Activated CD4-positive, alpha-beta T cell treated with anti-CD3 and anti-CD28 coated beads, Interleukin-2, amount 50 U/mL, for 1 hour (primary cell): ENCODE measurements around the gene SPATA2L.
"Not testable (repeated sequence)": the region's sequence is repeated elsewhere in the genome, so short reads cannot be mapped to it uniquely, and the experiment has no call there.

Source experiments
- DNase-seq: peaks from one replicate; pipeline ENCODE4 v3.0.0-alpha.2; 2020

The SPATA2L gene

GRCh38 chr16:89706518-89707260, 5.2 kb upstream of the SPATA2L start:
- DNase-seq: no peak

- no peak for DNase-seq
These were observed 3.5 kb upstream of the SPATA2L start for GRCh38 chr16:89705006-89705405.

GRCh38 chr16:89704281-89704680, 2.8 kb upstream of the SPATA2L start:
- no peak for DNase-seq

- peak; percentile 55 for DNase-seq
These were observed 668 bp downstream of the SPATA2L start for GRCh38 chr16:89700649-89701424.

- peak; percentile 96 for DNase-seq
These were observed 1.3 kb downstream of the SPATA2L start for GRCh38 chr16:89700100-89700648.

GRCh38 chr16:89699629-89700099, 1.8 kb downstream of the SPATA2L start:
- not testable (repeated sequence) for DNase-seq

GRCh38 chr16:89698717-89699116, 2.8 kb downstream of the SPATA2L start:
- not testable (repeated sequence) for DNase-seq

- no peak for DNase-seq
These were observed 3.7 kb downstream of the SPATA2L start for GRCh38 chr16:89697616-89698331.

GRCh38 chr16:89697161-89697615, 4.3 kb downstream of the SPATA2L start:
- DNase-seq: no peak

- DNase-seq: no peak
These were observed 4.8 kb downstream of the SPATA2L start for GRCh38 chr16:89696670-89697128.

GRCh38 chr16:89695875-89696669, 5.4 kb downstream of the SPATA2L start:
- DNase-seq: no peak

- no peak for DNase-seq
These were observed 6.2 kb downstream of the SPATA2L start for GRCh38 chr16:89695086-89695874.

- DNase-seq: not testable (repeated sequence)
These were observed 6.8 kb downstream of the SPATA2L start for GRCh38 chr16:89694784-89695085.

GRCh38 chr16:89693931-89694783, 7.3 kb downstream of the SPATA2L start:
- no peak for DNase-seq

GRCh38 chr16:89693289-89693731, 8.2 kb downstream of the SPATA2L start:
- no peak for DNase-seq

GRCh38 chr16:89691986-89692569, 9.4 kb downstream of the SPATA2L start:
- no peak for DNase-seq

GRCh38 chr16:89691231-89691985, 10.1 kb downstream of the SPATA2L start:
- DNase-seq: no peak

GRCh38 chr16:89690392-89690901, 11.1 kb downstream of the SPATA2L start:
- DNase-seq: no peak

- not testable (repeated sequence) for DNase-seq
These were observed 11.9 kb downstream of the SPATA2L start for GRCh38 chr16:89689621-89690020.
